HepG2 (cell line): ENCODE results near the gene DTNB.

Source experiments
- EP300 ChIP-seq, 3 experiments: sonication (generic) in 1 of 3; formaldehyde crosslinking in 1 of 3; IDR thresholded peaks; 2 replicates each; pipeline versions ENCODE4 v1.5.1 to v1.6.1; 2011 to 2020; ENCODE audit warnings: low read depth in 2 of 3, low read length in 2 of 3, borderline replicate concordance in 1 of 3, improper control_type of control experiment in 1 of 3, mild to moderate bottlenecking in 1 of 3, missing genetic modification reagents in 1 of 3, moderate library complexity in 1 of 3
- FOXO1 ChIP-seq: sonication (generic); formaldehyde crosslinking; IDR thresholded peaks from 2 replicates; pipeline ENCODE4 v1.4.0; 2020; ENCODE audit warnings: missing genetic modification reagents
- PREB ChIP-seq: sonication (generic); formaldehyde crosslinking; IDR thresholded peaks from 2 replicates; pipeline ENCODE4 v1.4.0; 2020; ENCODE audit warnings: missing genetic modification reagents
- TF ChIP-seq, protein P1 (sequence below): sonication (generic); formaldehyde crosslinking; IDR thresholded peaks from 2 replicates; pipeline ENCODE4 v1.8.1; 2023; ENCODE audit warnings: mild to moderate bottlenecking, missing genetic modification reagents
- TF ChIP-seq, protein P2 (sequence below): sonication (generic); formaldehyde crosslinking; IDR thresholded peaks from 2 replicates; pipeline ENCODE4 v1.5.0; 2020; ENCODE audit warnings: mild to moderate bottlenecking, missing genetic modification reagents, moderate library complexity

DNA sequence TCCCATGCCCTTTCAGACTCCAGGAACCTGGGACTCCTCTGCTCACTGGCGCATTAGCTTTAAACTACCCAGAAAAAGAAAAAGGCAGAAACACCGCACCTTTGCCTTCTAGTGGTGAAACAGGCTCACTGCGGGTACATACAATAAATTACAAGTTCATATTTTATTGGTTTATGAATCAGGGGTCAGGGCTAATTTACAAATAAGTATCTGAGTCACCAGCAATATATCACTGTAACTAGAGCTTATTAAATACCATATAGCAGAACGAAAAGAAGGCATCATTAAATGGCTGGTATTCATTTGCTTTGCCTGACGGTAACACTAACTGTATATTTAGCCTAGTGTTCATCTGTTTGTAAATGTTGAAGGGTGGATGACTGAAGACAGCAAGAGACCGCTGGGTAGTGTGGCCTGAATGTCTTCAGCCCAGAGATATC lies 26.9 kb upstream of the DTNB start:
- no peak for TF ChIP-seq EP300 (IDR thresholded peaks at IDR 0.05; ENCODE audit: low read depth in 2 of 2, low read length in 2 of 2)
- no peak for TF ChIP-seq EP300 (CRISPR knock-in tag; IDR thresholded peaks at IDR 0.05; ENCODE audit: borderline replicate concordance)
- TF ChIP-seq FOXO1 (CRISPR knock-in tag) = no peak
- TF ChIP-seq, protein P1, sequence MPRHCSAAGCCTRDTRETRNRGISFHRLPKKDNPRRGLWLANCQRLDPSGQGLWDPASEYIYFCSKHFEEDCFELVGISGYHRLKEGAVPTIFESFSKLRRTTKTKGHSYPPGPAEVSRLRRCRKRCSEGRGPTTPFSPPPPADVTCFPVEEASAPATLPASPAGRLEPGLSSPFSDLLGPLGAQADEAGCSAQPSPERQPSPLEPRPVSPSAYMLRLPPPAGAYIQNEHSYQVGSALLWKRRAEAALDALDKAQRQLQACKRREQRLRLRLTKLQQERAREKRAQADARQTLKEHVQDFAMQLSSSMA = no peak
- TF ChIP-seq PREB = no peak
- TF ChIP-seq, protein P2, sequence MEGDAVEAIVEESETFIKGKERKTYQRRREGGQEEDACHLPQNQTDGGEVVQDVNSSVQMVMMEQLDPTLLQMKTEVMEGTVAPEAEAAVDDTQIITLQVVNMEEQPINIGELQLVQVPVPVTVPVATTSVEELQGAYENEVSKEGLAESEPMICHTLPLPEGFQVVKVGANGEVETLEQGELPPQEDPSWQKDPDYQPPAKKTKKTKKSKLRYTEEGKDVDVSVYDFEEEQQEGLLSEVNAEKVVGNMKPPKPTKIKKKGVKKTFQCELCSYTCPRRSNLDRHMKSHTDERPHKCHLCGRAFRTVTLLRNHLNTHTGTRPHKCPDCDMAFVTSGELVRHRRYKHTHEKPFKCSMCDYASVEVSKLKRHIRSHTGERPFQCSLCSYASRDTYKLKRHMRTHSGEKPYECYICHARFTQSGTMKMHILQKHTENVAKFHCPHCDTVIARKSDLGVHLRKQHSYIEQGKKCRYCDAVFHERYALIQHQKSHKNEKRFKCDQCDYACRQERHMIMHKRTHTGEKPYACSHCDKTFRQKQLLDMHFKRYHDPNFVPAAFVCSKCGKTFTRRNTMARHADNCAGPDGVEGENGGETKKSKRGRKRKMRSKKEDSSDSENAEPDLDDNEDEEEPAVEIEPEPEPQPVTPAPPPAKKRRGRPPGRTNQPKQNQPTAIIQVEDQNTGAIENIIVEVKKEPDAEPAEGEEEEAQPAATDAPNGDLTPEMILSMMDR (CRISPR knock-in tag) = peak; percentile 72
